Hepatocyte (in vitro differentiated cells): Measurements from ENCODE around the gene TELO2. TPM values are rescaled to one million over a fixed set of nuclear protein-coding genes. Genes with fewer than 3 reads are reported as not detected.

Experiments
- DNase-seq: peaks from one replicate; pipeline ENCODE4 v3.0.0-alpha.2; 2016; ENCODE audit warnings: low spot score
- H2AFZ ChIP-seq: fragments of 200-600 bp; sonication (generic); 2 replicates; pipeline ENCODE4 v1.6.0; 2016; ENCODE audit warnings: antibody characterized with exemption, mild to moderate bottlenecking
- H3K27ac ChIP-seq: fragments of 200-600 bp; sonication (generic); 2 replicates; pipeline ENCODE4 v1.5.1; 2016; ENCODE audit warnings: mild to moderate bottlenecking
- H3K27me3 ChIP-seq: fragments of 200-600 bp; sonication (generic); 2 replicates; pipeline ENCODE4 v1.6.1; 2016
- H3K36me3 ChIP-seq: fragments of 200-600 bp; sonication (generic); replicated peaks from 2 replicates; pipeline ENCODE4 v1.5.1; 2016; ENCODE audit warnings: low read depth; ENCODE audit not compliant: insufficient read depth
- H3K4me1 ChIP-seq: fragments of 200-600 bp; sonication (generic); 2 replicates; pipeline ENCODE4 v1.5.1; 2016; ENCODE audit warnings: mild to moderate bottlenecking, moderate library complexity; ENCODE audit not compliant: insufficient read depth
- H3K4me2 ChIP-seq: fragments of 200-600 bp; sonication (generic); 2 replicates; pipeline ENCODE4 v1.6.0; 2016
- H3K4me3 ChIP-seq: fragments of 200-600 bp; sonication (generic); 2 replicates; pipeline ENCODE4 v1.5.1; 2016; ENCODE audit warnings: mild to moderate bottlenecking
- H3K79me2 ChIP-seq: fragments of 200-600 bp; sonication (generic); 2 replicates; pipeline ENCODE4 v1.6.0; 2017; ENCODE audit warnings: mild to moderate bottlenecking
- H3K9me2 ChIP-seq: fragments of 200-600 bp; sonication (generic); replicated peaks from 2 replicates; pipeline ENCODE4 v1.6.0; 2017; ENCODE audit warnings: mild to moderate bottlenecking; ENCODE audit not compliant: insufficient read depth
- H3K9me3 ChIP-seq: fragments of 200-600 bp; sonication (generic); 2 replicates; pipeline ENCODE4 v1.5.1; 2016; ENCODE audit warnings: low read depth, mild to moderate bottlenecking
- H4K20me1 ChIP-seq: fragments of 200-600 bp; sonication (generic); 2 replicates; pipeline ENCODE4 v1.6.0; 2016; ENCODE audit warnings: mild to moderate bottlenecking; ENCODE audit not compliant: insufficient read depth, poor library complexity, severe bottlenecking
- CTCF ChIP-seq: fragments of 200-600 bp; sonication (generic); IDR thresholded peaks from 2 replicates; pipeline ENCODE4 v1.5.1; 2016; ENCODE audit warnings: antibody characterized with exemption, mild to moderate bottlenecking; ENCODE audit not compliant: poor library complexity
- EZH2 ChIP-seq: fragments of 200-600 bp; sonication (generic); IDR thresholded peaks from 2 replicates; pipeline ENCODE4 v1.6.1; 2016; ENCODE audit warnings: antibody characterized with exemption, mild to moderate bottlenecking, borderline replicate concordance
- EZH2phosphoT487 ChIP-seq: fragments of 200-600 bp; sonication (generic); IDR thresholded peaks from one replicate; pipeline ENCODE4 v1.6.1; 2018; ENCODE audit warnings: antibody characterized with exemption, mild to moderate bottlenecking, low read depth, moderate library complexity; ENCODE audit not compliant: unreplicated experiment, severe bottlenecking
- WGBS: methylation state at CpG from one replicate; pipeline ENCODE4 v1.1.6; 2016; ENCODE audit warnings: low lambda C conversion rate; ENCODE audit errors: missing lambda C conversion rate; 5-methylcytosine and 5-hydroxymethylcytosine counted together
- polyA plus RNA-seq: library from polyadenylated mRNA; unstranded; fragments of >200 nt; fragmentation: Nextera tagmentation; extraction: Ambion mirVana; gene quantifications from 2 replicates; pipeline ENCODE4 v1.2.1, GENCODE V29; 2016
- total RNA-seq: library from RNA; depleted of rRNA; stranded (reverse); fragments of >200 nt; gene quantifications from 2 replicates; pipeline ENCODE4 v1.2.3, GENCODE V29; 2014

Gene TELO2
- total and polyA plus RNA-seq, 2 experiments from 2014 or later = 22.8 to 50.9 TPM

GRCh38 chr16:1506494-1507213 lies 13.5 kb downstream of the TELO2 start:
- 93% methylated on average over 36 of the region's 37 CpGs for WGBS
- no peak for DNase-seq
- no peaks in the 10 kb centered on the region for H3K36me3 ChIP-seq

GRCh38 chr16:1508494-1509187 lies 15.5 kb downstream of the TELO2 start:
- Histone ChIP-seq H3K4me1 (no peaks in the 10 kb centered on the region), H3K27ac (no peak overlapping the region), H3K79me2 (no peaks in the 10 kb centered on the region), H3K27me3 (no peaks in the 10 kb centered on the region), H3K4me2 (no peak overlapping the region), H3K9me2 (no peaks in the 10 kb centered on the region), H4K20me1 (no peaks in the 10 kb centered on the region), H3K9me3 (no peaks in the 10 kb centered on the region), H3K4me3 (no peak overlapping the region), H2AFZ (no peak overlapping the region), H3K36me3 (no peaks in the 10 kb centered on the region)
- DNase-seq = no peak
- WGBS = 91% methylated on average over 22 of the region's 24 CpGs
- TF ChIP-seq EZH2phosphoT487 (no peak), EZH2 (no peak), CTCF (no peak)

More at GRCh38 chr16:1506494-1507213, 13.5 kb downstream of the TELO2 start:
- H3K4me2 ChIP-seq = no peak overlapping the region
- no peak overlapping the region for H2AFZ ChIP-seq
- no peaks in the 10 kb centered on the region for H3K9me3 ChIP-seq
- H3K27ac ChIP-seq = no peak overlapping the region
- TF ChIP-seq CTCF = no peak
- no peak for TF ChIP-seq EZH2phosphoT487
- TF ChIP-seq EZH2 = no peak
- H4K20me1 ChIP-seq = no peaks in the 10 kb centered on the region
- no peak overlapping the region for H3K4me3 ChIP-seq
- H3K79me2 ChIP-seq = no peaks in the 10 kb centered on the region
- no peaks in the 10 kb centered on the region for H3K9me2 ChIP-seq
- no peaks in the 10 kb centered on the region for H3K27me3 ChIP-seq
- H3K4me1 ChIP-seq = no peaks in the 10 kb centered on the region

- DNase-seq = no peak
- Histone ChIP-seq H3K4me3 (no peak overlapping the region), H3K9me3 (no peaks in the 10 kb centered on the region), H3K27ac (no peak overlapping the region), H3K36me3 (no peaks in the 10 kb centered on the region), H3K4me1 (no peaks in the 10 kb centered on the region), H3K4me2 (no peak overlapping the region), H3K79me2 (no peaks in the 10 kb centered on the region), H3K9me2 (no peaks in the 10 kb centered on the region), H2AFZ (no peak overlapping the region), H4K20me1 (no peaks in the 10 kb centered on the region), H3K27me3 (no peaks in the 10 kb centered on the region)
- TF ChIP-seq EZH2 = no peak
- no peak for TF ChIP-seq EZH2phosphoT487
- TF ChIP-seq CTCF = no peak
- 94% methylated on average over 43 of the region's 44 CpGs for WGBS
Measured at GRCh38 chr16:1509307-1510221, 16.4 kb downstream of the TELO2 start.
